DMS153 (cell line): ENCODE data around the gene CROCC2.

Source experiments
- DNase-seq: peaks from one replicate; lab custom pipeline; 2025; lab: John Stamatoyannopoulos, UW

Gene CROCC2

DNA sequence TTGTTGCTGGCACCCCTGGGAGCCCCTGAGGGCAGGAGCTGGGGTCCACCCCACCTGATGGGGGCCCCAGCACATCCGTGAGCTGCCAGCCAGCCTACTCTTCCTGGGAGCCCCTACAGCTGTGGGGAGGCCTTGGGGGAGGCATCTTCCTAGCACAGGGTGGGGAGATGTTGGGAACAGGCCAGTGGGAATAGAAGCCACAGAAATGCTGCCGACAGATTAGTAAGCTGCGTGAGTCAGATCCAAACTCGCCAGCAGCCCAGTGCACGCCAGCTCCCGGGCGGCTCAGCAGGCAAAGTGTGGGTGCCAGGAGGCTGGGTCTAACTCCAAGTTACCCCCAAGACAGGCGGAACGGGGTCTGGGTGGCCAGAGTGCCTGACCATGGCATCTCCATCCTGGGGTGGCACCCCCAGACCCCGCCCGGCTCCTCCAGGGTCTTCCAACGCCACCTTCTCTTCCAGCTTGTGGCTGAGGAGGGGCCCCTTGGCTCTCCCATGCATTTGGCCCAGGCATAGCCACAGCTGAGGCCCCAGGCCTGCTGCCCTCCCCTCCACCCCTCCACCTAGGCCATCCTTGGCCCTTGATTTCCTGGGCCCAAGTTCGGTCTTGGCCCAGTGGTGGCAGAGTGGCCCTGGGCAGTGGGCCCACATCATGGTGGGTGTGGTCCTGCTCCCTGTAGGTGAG is 15.3 kb downstream of the CROCC2 start:
- no peak for DNase-seq

DNA sequence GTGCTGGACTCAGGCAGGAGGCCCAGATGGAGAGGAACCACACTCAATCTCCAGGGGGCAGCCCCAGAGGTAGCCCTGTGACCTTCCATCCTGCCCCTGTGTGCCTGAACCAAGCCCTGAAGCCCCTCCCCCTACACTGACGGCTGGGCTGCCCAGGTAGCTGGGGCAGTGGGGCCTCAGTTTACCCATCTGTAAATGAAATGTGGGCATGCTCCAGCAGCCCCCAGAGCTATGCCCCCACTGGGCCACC is 15.8 kb downstream of the CROCC2 start:
- DNase-seq, result no peak

DNA sequence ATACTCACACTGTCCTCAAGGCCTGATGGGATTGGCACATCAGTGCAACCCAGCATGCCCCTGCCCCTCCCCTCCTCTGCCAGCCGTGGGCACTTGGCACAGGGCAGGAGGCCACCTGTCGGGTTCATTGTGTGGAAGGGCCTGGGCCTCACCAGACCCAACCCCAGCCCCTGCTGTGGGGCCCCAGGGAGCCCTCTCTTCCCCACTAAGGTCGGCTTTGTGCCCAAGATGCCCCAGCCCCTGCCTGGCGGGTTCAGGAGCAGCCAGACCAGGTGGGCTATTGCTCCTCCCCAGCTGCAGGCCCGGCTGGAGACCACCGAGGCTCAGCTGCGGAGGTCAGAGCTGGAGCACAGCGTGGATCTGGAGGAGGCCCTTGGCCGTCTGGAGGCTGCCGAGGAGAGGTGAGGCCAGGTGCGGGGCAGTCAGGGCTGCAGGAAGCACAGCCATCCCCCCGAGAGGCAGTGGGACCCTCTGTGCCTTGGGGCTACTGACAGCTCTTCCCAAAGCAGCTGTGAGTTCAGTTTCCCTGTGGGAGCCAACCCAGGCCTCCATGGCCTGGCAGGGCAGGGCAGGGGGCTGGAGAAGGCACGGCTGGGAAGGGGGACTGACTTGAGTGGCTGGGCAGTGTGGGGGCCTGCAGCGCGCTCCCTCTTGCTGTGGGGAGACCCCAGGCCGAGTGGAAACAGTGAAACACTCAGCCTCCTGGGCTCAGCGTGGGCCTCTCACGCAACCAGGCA is 16.3 kb downstream of the CROCC2 start:
- DNase-seq, result no peak

DNA sequence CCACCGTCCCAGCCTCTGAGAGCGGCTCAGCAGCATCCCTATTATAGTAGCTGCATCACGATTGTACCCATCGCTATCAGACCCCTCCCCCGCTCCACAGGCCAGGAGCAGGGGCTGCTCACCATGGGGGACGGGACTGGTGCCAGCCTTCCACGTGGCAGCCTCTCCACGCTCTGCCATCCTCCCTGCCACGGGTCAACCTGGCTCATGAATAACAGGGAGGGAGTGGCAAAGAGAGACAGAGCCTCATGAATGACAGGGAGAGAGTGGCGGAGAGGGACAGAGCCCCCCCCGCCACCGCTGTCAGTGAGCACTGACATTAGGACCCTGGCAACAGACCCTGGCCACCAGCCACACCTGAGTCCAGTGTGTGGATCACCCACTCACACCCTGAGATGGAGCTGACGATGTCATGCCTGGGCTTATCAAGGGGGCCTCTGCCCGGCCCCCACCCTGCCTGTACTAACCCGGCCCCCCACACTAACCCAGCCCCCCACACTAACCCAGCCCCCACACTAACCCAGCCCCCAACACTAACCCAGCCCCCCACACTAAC is 16.9 kb downstream of the CROCC2 start:
- no peak for DNase-seq

DNA sequence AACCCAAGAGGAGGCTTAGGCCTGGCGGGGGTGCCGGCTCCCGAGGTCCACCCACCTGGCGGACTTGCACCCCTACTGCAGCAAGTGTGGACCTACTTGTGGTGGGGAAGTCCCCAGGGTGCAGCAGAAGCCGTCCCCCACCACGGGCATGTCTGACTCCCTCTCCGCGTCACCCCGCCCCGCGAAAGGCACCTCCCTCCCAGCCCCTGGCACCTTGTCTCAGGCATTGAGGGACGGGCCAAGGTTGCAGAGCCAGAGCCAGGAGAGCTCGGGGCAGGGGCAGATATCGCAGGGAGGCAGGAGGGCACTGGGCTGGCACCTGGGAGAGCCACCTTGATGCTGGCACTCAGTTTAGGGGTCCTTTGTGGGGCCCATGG is 19.0 kb downstream of the CROCC2 start:
- DNase-seq, result no peak

DNA sequence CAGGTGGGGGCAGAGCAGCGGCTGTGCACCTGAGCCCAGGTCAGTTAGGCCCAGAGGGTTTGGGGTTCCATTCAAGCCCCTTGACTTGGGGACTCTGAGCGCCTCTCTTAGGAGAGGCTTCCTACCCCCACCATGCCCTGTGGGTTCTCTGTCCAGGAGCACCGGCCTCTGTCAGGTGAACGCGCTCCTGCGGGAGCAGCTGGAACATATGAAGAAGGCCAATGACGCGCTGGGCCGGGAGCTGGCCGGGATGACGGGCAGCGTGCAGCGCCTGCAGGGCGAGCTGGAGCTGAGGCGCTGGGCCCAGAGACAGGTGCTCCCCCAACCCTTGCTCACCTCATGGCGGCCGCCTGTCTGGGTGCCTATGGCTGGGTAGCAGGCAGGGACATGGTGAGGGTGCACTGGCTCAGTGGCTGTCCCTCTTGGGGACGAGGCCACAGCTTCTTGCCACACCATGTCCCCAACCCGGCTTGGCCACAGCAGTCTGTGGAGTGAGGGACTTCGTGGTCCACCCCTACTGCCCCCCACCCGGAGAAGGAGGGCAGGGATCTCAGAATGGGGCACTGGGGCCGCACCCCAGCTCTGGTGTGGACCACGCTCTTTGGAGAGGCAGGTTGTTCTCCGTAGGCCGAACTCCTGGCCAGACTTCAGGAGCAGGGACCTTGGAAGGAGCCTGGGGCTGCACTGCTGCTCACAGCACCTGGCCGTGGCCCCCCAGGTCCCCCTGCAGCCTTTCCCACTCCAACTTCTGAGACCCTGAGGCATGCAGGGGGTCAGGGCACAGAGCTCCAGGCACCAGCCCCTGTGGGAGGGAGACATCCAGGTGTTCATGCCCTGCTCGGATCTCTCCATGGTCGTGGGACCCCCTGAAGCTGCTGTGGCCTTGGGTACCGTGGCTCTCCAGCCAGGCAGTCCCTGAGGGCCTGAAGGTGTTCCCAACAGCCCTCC is 19.7 kb downstream of the CROCC2 start:
- DNase-seq, result no peak

DNA sequence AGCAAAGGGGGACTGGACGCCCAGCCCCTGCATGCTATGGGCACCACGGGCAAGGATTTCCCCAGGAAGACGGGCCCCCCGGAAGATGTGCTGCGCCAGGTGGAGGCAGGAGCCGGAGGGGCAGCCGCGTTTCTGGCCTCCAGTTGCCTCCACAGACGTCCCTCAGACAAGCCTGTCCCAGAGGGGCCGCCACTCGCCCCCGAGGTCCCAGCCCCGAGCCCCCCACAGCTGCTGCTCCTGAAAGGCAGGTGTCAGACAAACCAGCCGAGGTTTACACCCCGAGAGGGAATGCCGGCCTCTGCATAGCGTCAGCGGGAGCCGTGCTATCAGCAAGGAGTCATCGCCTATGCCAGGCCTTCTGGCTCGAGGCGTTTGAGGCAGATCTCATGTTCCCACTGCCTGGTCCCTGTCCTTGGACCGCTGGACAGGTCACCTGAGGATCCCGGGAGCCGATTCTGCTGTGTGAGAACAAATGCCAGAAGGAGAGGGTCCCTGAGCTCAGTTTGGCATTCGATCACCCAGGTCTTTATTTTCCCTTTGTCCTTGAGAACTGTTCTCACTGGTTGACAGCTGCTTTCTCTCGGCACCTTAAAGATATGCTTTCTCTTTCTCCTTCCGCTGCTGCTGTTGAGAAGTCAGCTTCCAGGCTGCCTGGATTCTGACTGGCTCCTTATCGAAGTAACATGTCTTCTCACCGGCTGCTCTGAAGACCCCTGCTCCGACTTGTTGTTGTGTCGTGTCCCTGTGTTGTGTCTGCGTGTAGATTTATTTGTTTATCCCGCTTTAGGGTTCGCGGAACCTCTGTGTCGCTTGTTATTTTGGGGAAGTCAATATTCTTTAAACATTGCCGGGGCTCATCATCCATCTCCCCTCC is 20.6 kb downstream of the CROCC2 start:
- DNase-seq, result no peak

DNA sequence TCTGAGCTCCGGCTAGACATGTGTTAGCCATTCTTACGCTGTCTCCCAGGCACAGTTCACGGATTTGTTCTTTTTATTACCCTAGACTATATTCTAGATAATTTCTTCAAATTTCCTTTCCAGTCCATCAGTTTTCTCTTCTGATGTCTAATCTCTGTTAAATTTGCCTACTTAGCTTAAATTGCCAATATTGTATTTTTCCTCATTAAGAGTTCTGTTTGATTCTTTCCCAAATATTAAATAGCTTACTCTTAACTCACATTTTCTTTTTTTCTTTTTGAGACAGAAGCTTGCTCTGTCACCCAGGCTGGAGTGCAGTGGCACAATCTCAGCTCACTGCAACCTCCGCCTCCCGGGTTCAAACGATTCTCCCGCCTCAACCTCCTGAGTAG is 21.2 kb downstream of the CROCC2 start:
- DNase-seq, result no peak

DNA sequence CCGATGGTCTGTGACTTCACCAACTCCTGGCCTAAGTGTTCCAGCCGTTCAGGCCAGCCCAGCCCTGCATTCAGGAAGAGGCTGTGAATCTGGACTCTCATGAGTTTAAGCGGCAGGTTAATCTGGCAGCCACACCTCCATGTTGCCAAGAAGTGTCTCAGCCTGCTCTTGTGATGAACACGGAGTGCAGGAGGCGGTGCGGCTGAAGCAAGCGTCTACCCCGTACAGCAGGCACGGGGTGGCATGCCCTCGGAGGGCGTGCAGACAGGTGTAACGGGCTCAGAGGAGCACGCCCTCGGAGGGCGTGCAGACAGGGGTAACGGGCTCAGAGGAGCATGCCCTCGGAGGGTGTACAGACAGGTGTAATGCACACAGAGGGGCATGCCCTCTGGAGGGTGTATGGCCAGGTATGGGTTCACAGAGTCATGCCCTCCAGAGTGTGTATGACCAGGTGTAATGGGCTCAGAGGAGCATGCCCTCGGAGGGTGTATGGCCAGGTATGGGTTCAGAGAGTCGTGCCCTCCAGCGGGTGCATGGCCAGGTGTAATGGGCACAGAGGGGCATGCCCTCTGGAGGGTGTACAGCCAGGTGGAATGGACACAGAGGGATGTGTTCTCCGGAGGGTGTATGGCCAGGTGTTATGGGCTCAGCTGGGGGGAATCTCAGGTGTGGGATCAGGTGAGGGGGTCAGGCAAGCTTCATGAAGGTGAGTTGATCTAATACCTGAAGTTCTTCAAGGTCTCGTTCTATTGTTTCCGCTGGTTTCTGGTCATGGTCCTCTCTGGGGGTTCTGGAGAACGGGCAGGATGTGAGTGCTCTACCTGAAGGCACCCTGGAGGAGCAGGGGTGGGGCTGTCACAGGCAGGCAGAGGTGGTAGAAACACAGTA is 22.6 kb downstream of the CROCC2 start:
- DNase-seq, result no peak

DNA sequence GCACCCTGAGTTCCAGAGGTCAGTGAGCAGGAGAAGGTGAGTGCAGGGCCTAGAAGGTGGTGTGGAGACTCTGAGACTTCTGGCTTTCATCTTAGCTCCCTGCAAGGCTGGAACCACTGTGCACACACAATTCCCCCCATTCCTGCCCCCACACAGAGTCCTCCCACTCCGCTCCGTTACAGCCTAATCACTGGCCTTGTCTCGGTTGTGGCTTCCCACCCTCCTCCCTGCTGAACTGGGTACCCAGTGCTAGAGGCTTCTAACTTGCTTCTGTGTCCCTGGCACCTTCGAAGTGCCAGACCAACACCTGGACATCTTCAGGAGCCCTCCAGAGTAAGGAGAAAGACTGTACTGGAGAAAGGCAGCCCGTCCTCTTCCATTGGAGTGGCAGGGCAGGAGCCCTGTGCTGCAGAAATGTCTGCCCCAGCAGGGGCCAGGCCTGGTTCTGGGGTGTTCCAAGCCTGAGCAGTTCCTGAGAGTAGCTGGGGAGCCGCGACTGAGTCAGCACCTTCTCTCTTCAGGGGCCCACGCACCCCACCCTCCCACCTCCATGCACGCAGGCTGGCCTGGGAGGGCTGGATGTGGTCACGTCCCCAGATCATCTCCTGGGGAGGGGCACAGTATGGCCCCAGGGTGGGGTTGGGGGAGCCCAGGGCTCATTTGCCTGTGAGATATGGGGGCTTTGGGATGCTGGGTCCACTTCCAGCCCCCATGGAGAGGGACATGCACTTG is 23.4 kb downstream of the CROCC2 start:
- DNase-seq, result no peak

DNA sequence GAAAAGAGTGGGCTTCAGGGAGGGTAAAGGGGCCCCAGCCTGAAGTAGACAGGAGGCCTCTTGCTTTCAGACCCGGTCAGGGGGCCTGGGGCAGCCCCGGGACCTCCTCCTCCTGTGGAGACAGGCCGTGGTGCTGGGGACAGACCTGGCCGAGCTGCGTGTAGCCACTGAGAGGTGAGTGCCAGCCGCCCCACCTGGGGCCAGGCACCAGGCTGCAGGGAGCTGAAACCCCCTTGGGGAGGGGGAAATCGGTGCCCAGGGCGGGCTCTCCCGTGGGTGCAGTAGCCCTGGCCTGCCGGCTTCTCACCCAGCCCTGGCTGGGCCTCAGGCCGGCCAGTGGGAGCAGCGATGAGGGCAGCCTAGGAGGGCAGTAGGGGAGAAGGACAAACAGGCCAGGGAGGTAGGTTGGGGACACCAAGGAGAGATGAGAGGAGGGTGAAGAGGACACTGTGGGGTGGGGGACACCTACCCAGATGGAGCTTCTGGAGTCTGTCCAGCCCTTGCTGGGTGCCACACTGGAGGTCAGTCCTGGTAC is 24.0 kb downstream of the CROCC2 start:
- no peak for DNase-seq

DNA sequence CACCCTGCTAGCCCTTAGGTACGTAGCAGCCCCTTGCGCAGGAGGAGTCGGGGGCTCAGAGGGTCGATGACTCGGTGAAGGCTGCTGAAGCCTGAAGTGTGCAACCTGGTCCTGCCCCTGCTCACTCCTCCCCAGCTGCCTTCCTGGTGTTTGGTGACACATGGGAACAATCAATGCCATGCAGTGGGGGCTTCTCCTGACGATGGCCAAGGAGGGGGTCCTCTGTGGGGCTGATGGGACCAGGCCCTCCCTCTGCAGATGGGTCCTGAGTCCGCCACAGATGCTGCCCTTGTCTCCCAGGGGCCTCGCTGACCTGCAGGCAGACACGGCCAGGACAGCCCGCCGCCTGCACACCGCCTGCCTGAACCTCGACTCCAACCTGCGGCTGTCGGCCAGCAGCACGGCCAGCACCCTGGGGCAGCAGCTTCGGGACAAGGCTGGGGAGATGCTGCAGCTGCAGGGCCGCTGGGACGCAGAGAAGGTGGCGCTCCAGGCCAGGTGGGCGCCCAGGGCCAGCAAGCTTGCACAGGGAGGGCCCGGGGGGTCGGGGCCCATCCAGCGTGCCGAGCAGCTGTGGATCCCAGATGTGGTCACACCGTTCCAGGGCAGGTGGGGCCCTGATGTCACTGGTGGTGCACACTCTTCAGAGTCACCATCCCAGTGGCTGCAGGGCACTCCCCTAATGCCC is 24.6 kb downstream of the CROCC2 start:
- DNase-seq, result no peak

DNA sequence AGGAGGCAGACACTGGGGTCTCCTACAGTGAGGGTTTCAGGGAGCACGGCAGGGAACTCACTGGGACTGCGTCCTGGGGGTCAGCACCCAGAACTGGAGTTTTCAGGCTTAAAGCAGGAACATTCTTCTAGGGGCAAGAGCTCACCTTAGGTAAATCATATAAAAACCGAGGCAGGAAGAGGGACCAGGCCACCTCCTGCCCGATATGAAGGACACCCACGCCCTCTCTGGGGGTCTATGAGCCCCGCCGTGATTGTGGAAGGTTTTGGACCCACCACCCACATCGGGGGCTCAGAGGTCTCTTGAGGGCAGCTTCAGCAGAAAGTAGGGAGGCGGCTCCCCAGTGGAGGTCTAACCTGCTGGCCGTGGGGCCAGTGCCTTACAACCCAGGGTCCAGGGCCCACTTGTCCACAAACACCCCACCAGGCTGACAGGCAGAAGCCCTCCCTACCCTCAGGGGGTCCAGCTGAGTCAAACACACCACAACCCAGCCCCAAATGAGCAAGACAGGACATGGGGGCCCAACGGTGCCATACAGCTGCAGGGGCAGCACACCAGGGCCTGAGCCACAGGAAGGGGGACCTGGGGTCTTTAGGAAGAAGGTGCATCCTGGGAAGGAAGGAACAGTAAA is 25.3 kb downstream of the CROCC2 start:
- DNase-seq, result no peak

DNA sequence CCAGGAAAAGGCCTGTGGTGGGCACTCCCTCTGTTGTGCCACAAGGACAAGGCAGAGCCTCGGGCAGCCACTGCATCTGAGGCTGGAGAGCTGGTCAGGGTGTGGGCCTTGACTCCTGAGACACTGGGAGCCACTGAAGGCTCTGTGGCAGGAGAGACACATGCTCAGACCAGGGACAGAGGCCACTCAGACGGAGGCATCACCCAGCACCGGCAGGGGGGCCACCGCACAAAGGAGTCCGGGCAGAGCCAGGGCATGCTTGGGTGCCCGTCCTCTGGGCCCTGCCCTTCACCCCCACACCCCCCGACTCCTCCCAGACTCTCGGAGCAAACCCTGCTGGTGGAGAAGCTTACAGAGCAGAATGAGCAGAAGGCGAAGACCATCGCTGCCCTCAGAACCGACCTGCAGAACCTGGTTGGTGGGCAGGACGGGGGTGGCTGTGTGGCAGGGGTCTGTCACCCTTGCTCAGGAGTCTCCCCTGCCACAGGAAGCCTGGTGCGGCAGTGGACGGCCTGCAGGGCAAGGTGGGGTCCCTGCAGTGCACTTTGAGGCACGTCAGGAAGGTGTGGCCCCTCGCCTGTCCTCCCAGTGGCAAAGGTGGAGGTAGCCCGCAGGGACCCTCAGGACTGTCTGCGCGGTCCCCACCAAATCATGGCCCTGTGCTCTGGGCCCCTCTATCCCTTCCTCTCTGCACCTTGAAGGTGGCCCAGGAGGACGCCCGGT is 26.0 kb downstream of the CROCC2 start:
- DNase-seq, result no peak

DNA sequence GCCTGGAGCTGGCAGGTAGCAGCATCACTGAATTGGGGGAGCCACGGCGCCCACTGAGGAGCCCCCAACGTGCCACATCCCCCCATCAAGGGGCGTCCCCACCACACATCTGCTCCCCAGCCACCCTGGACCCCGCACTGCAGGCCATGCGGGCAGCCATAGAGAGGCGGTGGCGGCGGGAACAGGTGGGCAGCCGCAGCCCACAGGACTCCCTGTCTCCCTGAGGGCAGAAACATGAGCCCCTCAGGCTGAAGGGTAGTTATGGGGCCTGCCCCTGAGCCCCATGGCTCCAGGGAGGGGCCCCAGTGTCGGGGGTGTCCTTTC is 26.6 kb downstream of the CROCC2 start:
- DNase-seq, result no peak

DNA sequence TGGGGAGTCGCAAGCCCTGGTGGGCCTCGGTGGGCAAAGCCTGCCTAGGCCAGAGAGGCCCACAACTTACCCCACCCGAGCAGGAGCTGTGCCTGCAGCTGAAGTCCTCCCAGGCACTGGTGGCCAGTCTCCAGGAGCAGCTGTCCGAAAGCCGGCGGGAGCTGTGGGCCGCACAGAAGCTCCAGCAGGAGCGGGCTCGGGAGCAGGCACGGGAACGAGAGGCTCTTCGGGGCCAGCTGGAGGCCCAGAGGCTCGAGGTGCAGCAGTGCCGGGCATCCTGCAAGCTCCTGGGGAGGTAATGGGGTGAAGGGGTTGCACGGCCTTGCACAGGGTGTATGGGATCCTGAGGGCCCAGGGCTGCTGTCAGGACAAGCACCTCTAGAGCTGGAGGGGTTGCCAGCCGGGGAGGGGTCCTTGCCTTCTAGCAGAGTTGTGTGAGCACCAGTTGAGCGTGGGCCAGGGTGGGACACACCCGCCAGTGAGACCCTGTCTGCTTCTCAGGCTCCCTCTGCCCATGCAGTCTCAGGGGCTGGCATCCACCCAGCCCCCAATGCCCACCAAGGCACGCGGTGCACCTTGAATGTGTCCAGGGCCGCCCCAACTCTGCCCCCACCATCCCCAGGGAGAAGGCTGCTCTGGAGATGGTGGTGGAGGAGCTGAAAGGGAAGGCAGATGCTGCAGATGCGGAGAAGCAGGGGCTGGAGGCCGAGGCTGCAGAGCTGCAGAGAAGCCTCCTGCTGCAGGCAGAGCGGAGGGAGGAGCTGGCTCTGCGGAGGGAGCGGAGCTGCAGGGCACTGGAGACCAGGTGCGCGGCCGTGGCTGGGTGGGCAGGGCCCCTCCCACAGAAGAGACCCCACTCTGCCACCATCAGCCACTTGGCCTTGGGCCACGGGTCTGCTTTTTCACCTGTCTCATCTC is 27.2 kb downstream of the CROCC2 start:
- no peak for DNase-seq
